ENCODE data around the gene CLN6.

DNA sequence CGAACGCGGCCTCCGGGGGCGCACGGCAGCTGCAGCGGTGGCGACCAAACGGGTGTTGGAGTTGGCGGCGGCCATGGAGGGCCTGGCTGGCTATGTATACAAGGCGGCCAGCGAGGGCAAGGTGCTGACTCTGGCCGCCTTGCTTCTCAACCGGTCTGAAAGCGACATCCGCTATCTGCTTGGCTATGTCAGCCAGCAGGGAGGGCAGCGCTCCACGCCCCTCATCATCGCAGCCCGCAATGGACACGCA lies 48.7 kb upstream of the CLN6 start:
- TF ChIP-seq POLR2A (IDR thresholded peaks at IDR 0.05; ENCODE audit: low read depth, low read length) = no peak; the same call in 1 of the 2 replicates
- TF ChIP-seq POLR2AphosphoS5 (IDR thresholded peaks at IDR 0.05; ENCODE audit: low read depth, low read length) = peak; percentile 40; the same call in 1 of the 2 replicates
- TF ChIP-seq SPI1 (IDR thresholded peaks at IDR 0.05; ENCODE audit: low read depth, low read length) = no peak
